RWPE2 (cell line): ENCODE measurements around the gene B4GALNT3.
A peak's percentile ranks its signal among the peaks of the same experiment; 100 is the strongest.

Experiments
- ATAC-seq: fragments of 200-7000 bp; cut with Tn5 transposase; 3 replicates; pipeline ENCODE4 v1.9.1; 2021; ENCODE audit warnings: low read depth
- DNase-seq: peaks from one replicate; pipeline ENCODE4 v3.0.0-alpha.2; 2020; ENCODE audit warnings: low spot score
- H3K27ac ChIP-seq: fragments of 450-650 bp; 2 replicates; pipeline ENCODE4 v1.5.1; 2017; ENCODE audit warnings: mild to moderate bottlenecking; ENCODE audit not compliant: poor library complexity, severe bottlenecking
- H3K27me3 ChIP-seq: fragments of 250-450 bp; sonication (Bioruptor Pico); 2 replicates; pipeline ENCODE4 v1.5.1; 2021; ENCODE audit warnings: mild to moderate bottlenecking, moderate library complexity; ENCODE audit not compliant: insufficient read depth, poor library complexity, severe bottlenecking
- H3K36me3 ChIP-seq: fragments of 250-450 bp; sonication (Bioruptor Pico); 2 replicates; pipeline ENCODE4 v1.5.1; 2020; ENCODE audit warnings: low read depth, mild to moderate bottlenecking, moderate library complexity
- H3K4me1 ChIP-seq: fragments of 250-450 bp; sonication (Bioruptor Pico); 2 replicates; pipeline ENCODE4 v1.5.1; 2021; ENCODE audit warnings: mild to moderate bottlenecking, moderate library complexity; ENCODE audit not compliant: insufficient read depth, poor library complexity, severe bottlenecking
- H3K4me3 ChIP-seq: fragments of 250-450 bp; sonication (Bioruptor Pico); 2 replicates; pipeline ENCODE4 v1.5.1; 2021; ENCODE audit warnings: mild to moderate bottlenecking, moderate library complexity; ENCODE audit not compliant: severe bottlenecking
- H3K9me3 ChIP-seq: fragments of 250-450 bp; sonication (Bioruptor Pico); 2 replicates; pipeline ENCODE4 v1.5.1; 2021; ENCODE audit warnings: mild to moderate bottlenecking, moderate library complexity; ENCODE audit not compliant: severe bottlenecking
- TF ChIP-seq, protein P1 (sequence below): fragments of 450-650 bp; IDR thresholded peaks from one replicate; pipeline ENCODE4 v1.5.1; 2017; ENCODE audit warnings: mild to moderate bottlenecking, moderate library complexity; ENCODE audit not compliant: poor library complexity, severe bottlenecking

B4GALNT3 gene

DNA sequence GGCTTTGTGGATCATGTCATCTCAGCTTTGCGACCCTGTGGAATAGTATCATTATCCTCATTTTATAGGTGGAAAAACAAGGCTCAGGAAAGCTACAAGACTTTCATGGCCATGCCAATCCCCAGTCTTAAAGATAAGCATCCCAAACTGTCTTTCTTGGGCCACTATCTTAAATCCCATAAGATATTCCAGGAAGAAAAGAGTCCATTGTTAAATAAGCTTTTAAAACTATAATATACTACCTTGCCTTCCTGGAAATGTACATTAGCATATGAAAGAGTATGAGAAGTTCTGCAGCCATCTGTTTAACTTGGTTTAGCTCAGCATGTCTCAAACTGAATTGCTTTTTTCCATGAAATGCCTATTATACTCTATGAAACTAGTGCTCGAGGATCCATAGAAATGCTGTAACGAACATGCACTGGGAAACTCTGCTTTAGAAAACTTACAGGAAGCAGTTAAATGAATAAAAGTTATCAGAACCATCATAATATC lies 77.1 kb downstream of the B4GALNT3 start:
- Histone ChIP-seq H3K27me3 (no peaks in the 10 kb centered on the region), H3K9me3 (no peaks in the 10 kb centered on the region), H3K27ac (no peak overlapping the region), H3K36me3 (no peaks in the 10 kb centered on the region), H3K4me3 (no peak overlapping the region), H3K4me1 (peaks cover 14% of the 10 kb centered on the region)
- TF ChIP-seq, protein P1, sequence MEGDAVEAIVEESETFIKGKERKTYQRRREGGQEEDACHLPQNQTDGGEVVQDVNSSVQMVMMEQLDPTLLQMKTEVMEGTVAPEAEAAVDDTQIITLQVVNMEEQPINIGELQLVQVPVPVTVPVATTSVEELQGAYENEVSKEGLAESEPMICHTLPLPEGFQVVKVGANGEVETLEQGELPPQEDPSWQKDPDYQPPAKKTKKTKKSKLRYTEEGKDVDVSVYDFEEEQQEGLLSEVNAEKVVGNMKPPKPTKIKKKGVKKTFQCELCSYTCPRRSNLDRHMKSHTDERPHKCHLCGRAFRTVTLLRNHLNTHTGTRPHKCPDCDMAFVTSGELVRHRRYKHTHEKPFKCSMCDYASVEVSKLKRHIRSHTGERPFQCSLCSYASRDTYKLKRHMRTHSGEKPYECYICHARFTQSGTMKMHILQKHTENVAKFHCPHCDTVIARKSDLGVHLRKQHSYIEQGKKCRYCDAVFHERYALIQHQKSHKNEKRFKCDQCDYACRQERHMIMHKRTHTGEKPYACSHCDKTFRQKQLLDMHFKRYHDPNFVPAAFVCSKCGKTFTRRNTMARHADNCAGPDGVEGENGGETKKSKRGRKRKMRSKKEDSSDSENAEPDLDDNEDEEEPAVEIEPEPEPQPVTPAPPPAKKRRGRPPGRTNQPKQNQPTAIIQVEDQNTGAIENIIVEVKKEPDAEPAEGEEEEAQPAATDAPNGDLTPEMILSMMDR = no peak
- no peak for DNase-seq
- ATAC-seq = no peak

DNA sequence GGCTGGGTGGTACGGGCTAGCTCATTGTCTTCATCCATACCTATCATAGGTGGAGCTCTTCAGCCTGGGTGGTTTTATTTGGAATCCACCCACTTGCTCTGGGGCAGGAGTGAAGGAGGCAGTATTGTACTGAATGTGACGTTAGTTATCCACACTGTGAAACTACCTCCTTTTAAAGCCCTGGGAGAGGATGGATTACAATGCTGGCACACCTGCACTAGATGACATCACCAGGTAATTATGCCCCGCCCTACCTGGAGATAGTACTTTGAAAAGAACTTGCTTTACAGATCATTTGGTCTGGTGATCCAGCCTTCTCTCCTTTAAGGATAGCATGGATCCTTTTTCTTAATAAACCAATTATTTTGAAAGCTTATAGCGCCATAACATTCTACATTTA lies 78.0 kb downstream of the B4GALNT3 start:
- no peak overlapping the region for H3K4me3 ChIP-seq
- no peaks in the 10 kb centered on the region for H3K9me3 ChIP-seq
- DNase-seq (no peak), ATAC-seq (peak; percentile 58)
- TF ChIP-seq, protein P1 = no peak
- H3K36me3 ChIP-seq = no peaks in the 10 kb centered on the region
- no peaks in the 10 kb centered on the region for H3K27me3 ChIP-seq
- H3K27ac ChIP-seq = no peak overlapping the region
- peaks cover 14% of the 10 kb centered on the region for H3K4me1 ChIP-seq

DNA sequence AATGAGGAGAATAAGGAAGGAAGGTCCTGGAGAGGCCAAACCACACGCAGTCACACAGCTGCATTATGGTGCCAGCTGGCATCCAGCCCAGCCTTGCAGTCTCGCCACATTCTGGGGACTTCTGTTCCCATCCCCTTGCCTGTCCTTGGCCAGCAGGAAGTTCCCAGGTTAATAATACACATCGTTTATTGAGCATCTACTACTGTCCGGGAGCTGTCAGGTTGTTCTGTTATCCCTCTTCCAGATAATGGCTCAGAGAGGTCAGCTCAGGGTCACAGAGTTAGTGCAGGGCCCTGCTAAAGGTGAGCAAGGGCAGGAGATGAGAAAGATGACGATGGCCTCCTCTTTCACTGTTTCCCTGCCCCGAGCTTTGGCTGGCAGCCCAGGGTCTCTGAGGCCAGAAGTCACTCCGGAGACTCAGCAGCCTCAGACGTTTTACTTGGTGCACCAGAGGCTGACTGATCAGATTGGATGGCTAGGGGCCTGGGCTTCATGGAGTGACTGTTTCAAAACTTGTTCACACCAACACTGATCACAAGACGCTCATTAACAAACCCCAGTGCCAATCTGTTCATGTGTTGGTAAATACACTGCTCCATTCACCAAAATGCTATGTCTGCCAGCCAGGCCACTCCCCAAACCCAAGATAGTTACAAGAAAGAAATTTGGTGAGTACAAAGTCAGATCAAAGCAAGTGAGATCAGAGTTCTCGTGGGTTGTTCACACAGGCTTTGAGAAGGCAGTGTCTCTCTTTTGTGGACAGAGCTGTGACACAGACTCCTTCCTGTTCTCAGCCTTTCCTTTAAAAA lies 79.2 kb downstream of the B4GALNT3 start:
- no peaks in the 10 kb centered on the region for H3K36me3 ChIP-seq
- H3K9me3 ChIP-seq = no peaks in the 10 kb centered on the region
- peaks cover 14% of the 10 kb centered on the region for H3K4me1 ChIP-seq
- no peaks in the 10 kb centered on the region for H3K27me3 ChIP-seq
- DNase-seq (no peak), ATAC-seq (no peak)
- H3K27ac ChIP-seq = no peak overlapping the region
- TF ChIP-seq, protein P1 = no peak
- H3K4me3 ChIP-seq = no peak overlapping the region

DNA sequence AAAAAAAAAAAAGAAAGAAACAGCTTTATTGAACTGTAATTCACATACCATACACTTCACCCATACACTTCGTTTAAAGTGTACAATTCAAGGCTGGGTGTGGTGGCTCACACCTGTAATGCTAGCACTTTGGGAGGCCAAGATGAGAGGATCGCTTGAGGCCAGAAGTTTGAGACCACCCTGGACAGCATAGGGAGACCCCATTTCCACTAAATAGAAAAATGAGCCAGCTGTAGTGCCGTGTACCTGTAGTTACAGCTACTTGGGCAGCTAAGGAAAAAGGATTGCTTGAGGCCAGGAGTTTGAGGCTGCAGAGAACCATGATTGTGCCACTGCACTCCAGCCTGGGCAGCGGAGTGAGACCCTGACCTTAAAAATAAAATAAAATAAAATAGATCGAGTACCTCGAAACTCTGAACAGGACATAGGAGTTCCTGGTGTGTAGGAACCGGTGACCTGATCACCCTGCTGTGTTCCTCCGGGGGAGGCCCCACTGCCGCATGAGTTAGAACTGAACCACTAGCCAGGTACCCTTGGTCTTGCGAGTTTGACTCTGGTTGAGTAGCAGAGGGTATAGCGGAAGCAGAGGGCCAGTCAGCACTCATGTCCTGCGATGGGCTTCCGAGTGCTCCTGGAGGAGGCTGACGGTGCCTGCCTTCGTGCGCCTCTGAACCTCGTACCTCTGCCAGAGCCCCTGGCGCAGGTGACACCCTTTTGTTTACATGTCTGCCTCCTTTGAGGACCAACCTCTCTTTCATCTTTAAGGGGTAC lies 80.0 kb downstream of the B4GALNT3 start:
- ATAC-seq (no peak), DNase-seq (no peak)
- TF ChIP-seq, protein P1 = no peak
- Histone ChIP-seq H3K27ac (no peak overlapping the region), H3K4me3 (no peak overlapping the region), H3K27me3 (no peaks in the 10 kb centered on the region), H3K36me3 (no peaks in the 10 kb centered on the region), H3K9me3 (no peaks in the 10 kb centered on the region), H3K4me1 (peaks cover 14% of the 10 kb centered on the region)
